H1 (cell line): ENCODE data around the gene BMERB1. TPM values are rescaled to one million over a fixed set of nuclear protein-coding genes. Genes with fewer than 3 reads are reported as not detected.

Experiments used
- CTCF ChIA-PET: fragments of 300-600 bp; sonication (Branson Sonifier 250); formaldehyde crosslinking; loops from one replicate; lab custom pipeline; 2021; ENCODE audit not compliant: partially characterized antibody; lab: Charles Lee
- POLR2A ChIA-PET: fragments of 300-600 bp; sonication (Branson Sonifier 250); formaldehyde crosslinking; loops from one replicate; lab custom pipeline; 2021; ENCODE audit warnings: inconsistent platforms; ENCODE audit not compliant: partially characterized antibody; lab: Charles Lee
- DNase-seq, 2 experiments: peaks; one replicate each; pipeline versions ENCODE4 v3.0.0 to v3.0.0-alpha.2; 2010 to 2022; ENCODE audit warnings: low spot score in 2 of 2, low read depth in 1 of 2, mixed read lengths in 1 of 2
- FAIRE-seq: peaks from 2 replicates; lab custom pipeline; 2011; peaks lifted over from hg19 to GRCh38; lab: Jason Lieb, UNC
- H2AFZ ChIP-seq: 2 replicates; pipeline ENCODE4 v1.8.1; 2012; ENCODE audit warnings: low read length, inconsistent platforms
- H2AK5ac ChIP-seq: 2 replicates; pipeline ENCODE4 v1.6.1; 2013; ENCODE audit warnings: low read depth, low read length
- H2BK120ac ChIP-seq: replicated peaks from 2 replicates; pipeline ENCODE3; 2013; ENCODE audit warnings: low read depth, low read length, inconsistent platforms
- H2BK12ac ChIP-seq: 2 replicates; pipeline ENCODE4 v1.6.1; 2013; ENCODE audit warnings: low read depth, low read length
- H2BK15ac ChIP-seq: 2 replicates; pipeline ENCODE4 v1.6.1; 2013; ENCODE audit warnings: low read length
- H2BK20ac ChIP-seq: 2 replicates; pipeline ENCODE4 v1.6.1; 2013; ENCODE audit warnings: low read length
- H2BK5ac ChIP-seq: 2 replicates; pipeline ENCODE4 v1.6.1; 2013; ENCODE audit warnings: low read depth, low read length
- H3K14ac ChIP-seq: 2 replicates; pipeline ENCODE4 v1.6.1; 2013; ENCODE audit warnings: inconsistent platforms; ENCODE audit not compliant: insufficient read length
- H3K18ac ChIP-seq: 2 replicates; pipeline ENCODE4 v1.6.1; 2013; ENCODE audit warnings: low read length; ENCODE audit errors: extremely low read depth
- H3K23ac ChIP-seq: 2 replicates; pipeline ENCODE4 v1.6.1; 2013; ENCODE audit warnings: inconsistent platforms; ENCODE audit not compliant: insufficient read length
- H3K23me2 ChIP-seq: 2 replicates; pipeline ENCODE4 v1.6.1; 2013; ENCODE audit warnings: low read depth, low read length
- H3K27ac ChIP-seq: 2 replicates; pipeline ENCODE4 v1.6.1; 2011; ENCODE audit warnings: low read depth, low read length, inconsistent platforms
- H3K27me3 ChIP-seq, 4 experiments: replicated peaks in 1 of 4; 1 replicate in 1 of 4; 2 replicates in 3 of 4; pipeline versions ENCODE4 v1.6.1 to v1.8.1; 2011 to 2013; ENCODE audit warnings: low read length in 3 of 4, mild to moderate bottlenecking in 3 of 4, inconsistent platforms in 2 of 4, mixed read lengths in 2 of 4, moderate library complexity in 1 of 4; ENCODE audit not compliant: control insufficient read depth in 3 of 4, insufficient read depth in 3 of 4; ENCODE audit errors: extremely low read depth in 1 of 4
- H3K36me3 ChIP-seq, 4 experiments: 2 replicates each; pipeline versions ENCODE4 v1.6.1 to v1.8.1; 2011 to 2013; ENCODE audit warnings: mild to moderate bottlenecking in 4 of 4, low read length in 3 of 4, moderate library complexity in 2 of 4, control low read depth in 1 of 4, inconsistent platforms in 1 of 4; ENCODE audit not compliant: insufficient read depth in 4 of 4, control insufficient read depth in 2 of 4
- H3K4ac ChIP-seq: replicated peaks from 2 replicates; pipeline ENCODE3; 2013; ENCODE audit warnings: low read length, low read depth, mixed read lengths, inconsistent platforms; ENCODE audit not compliant: insufficient read length
- H3K4me1 ChIP-seq, 4 experiments: replicated peaks in 1 of 4; 1 replicate in 1 of 4; 2 replicates in 3 of 4; pipeline versions ENCODE4 v1.6.1 to v1.8.1; 2011 to 2013; ENCODE audit warnings: low read length in 3 of 4, inconsistent platforms in 2 of 4, mixed read lengths in 1 of 4; ENCODE audit not compliant: insufficient read depth in 4 of 4, control insufficient read depth in 3 of 4
- H3K4me2 ChIP-seq, 2 experiments: 2 replicates each; pipeline versions ENCODE4 v1.6.1 to v1.8.1; 2011 to 2013; ENCODE audit warnings: low read depth in 2 of 2, low read length in 2 of 2, control low read depth in 1 of 2, inconsistent platforms in 1 of 2, mild to moderate bottlenecking in 1 of 2; ENCODE audit not compliant: insufficient read depth in 1 of 2
- H3K4me3 ChIP-seq, 4 experiments: fragments of 200-600, 300-600 bp in 1 of 4; sonication (generic), shearing (Covaris generic), sonication (Bioruptor Twin) in 1 of 4; 2 replicates each; pipeline versions ENCODE4 v1.5.1 to v1.8.1; 2011 to 2016; ENCODE audit warnings: low read length in 4 of 4, low read depth in 3 of 4, control low read depth in 2 of 4, inconsistent platforms in 2 of 4, mild to moderate bottlenecking in 2 of 4, mixed read lengths in 1 of 4, moderate library complexity in 1 of 4; ENCODE audit not compliant: insufficient read depth in 2 of 4; ENCODE audit errors: extremely low read depth in 1 of 4
- H3K56ac ChIP-seq: replicated peaks from 2 replicates; pipeline ENCODE3; 2013; ENCODE audit warnings: low read depth, mild to moderate bottlenecking, mixed read lengths, low read length, inconsistent platforms; ENCODE audit not compliant: insufficient read length
- H3K79me1 ChIP-seq: 2 replicates; pipeline ENCODE4 v1.6.1; 2013; ENCODE audit warnings: low read depth, low read length, control low read depth
- H3K79me2 ChIP-seq, 2 experiments: 2 replicates each; pipeline versions ENCODE4 v1.6.1 to v1.8.1; 2012 to 2013; ENCODE audit warnings: low read length in 2 of 2, mild to moderate bottlenecking in 2 of 2, inconsistent platforms in 1 of 2; ENCODE audit not compliant: insufficient read depth in 2 of 2, control insufficient read depth in 1 of 2
- H3K9ac ChIP-seq, 4 experiments: replicated peaks in 1 of 4; 1 replicate in 1 of 4; 2 replicates in 3 of 4; pipeline versions ENCODE4 v1.6.1 to v1.8.1; 2011 to 2013; ENCODE audit warnings: low read depth in 3 of 4, low read length in 3 of 4, control low read depth in 2 of 4, mild to moderate bottlenecking in 2 of 4, moderate library complexity in 2 of 4, inconsistent platforms in 1 of 4; ENCODE audit errors: extremely low read depth in 1 of 4
- H3K9me3 ChIP-seq, 2 experiments: 2 replicates each; pipeline versions ENCODE4 v1.6.1 to v1.8.1; 2012 to 2013; ENCODE audit warnings: mild to moderate bottlenecking in 2 of 2, moderate library complexity in 2 of 2, control low read depth in 1 of 2, inconsistent platforms in 1 of 2, low read depth in 1 of 2, low read length in 1 of 2, mixed read lengths in 1 of 2; ENCODE audit not compliant: insufficient read depth in 2 of 2
- H4K20me1 ChIP-seq, 2 experiments: replicated peaks in 1 of 2; 2 replicates each; pipeline versions ENCODE3 to v1.8.1; 2011 to 2013; ENCODE audit warnings: inconsistent platforms in 2 of 2, low read length in 2 of 2, mild to moderate bottlenecking in 1 of 2; ENCODE audit not compliant: insufficient read depth in 2 of 2, control insufficient read depth in 1 of 2
- H4K5ac ChIP-seq: 2 replicates; pipeline ENCODE4 v1.6.1; 2013; ENCODE audit warnings: low read length, low read depth, mixed read lengths, inconsistent platforms; ENCODE audit not compliant: insufficient read length
- H4K8ac ChIP-seq: 2 replicates; pipeline ENCODE4 v1.8.0; 2013; ENCODE audit warnings: mild to moderate bottlenecking, moderate library complexity, low read length, inconsistent platforms; ENCODE audit not compliant: insufficient read depth; ENCODE audit errors: extremely low read depth
- H4K91ac ChIP-seq: replicated peaks from 2 replicates; pipeline ENCODE3; 2013; ENCODE audit warnings: low read length, mixed read lengths, inconsistent platforms; ENCODE audit not compliant: insufficient read length
- ATF2 ChIP-seq: IDR thresholded peaks from 2 replicates; pipeline ENCODE4 v1.6.1; 2012; ENCODE audit warnings: low read length, inconsistent platforms
- POLR2AphosphoS5 ChIP-seq: IDR thresholded peaks from 2 replicates; pipeline ENCODE4 v1.6.1; 2011; ENCODE audit warnings: low read depth, low read length
- SP1 ChIP-seq: IDR thresholded peaks from 2 replicates; pipeline ENCODE4 v1.6.1; 2011; ENCODE audit warnings: low read depth, low read length
- SRF ChIP-seq: IDR thresholded peaks from 2 replicates; pipeline ENCODE4 v1.6.1; 2011; ENCODE audit warnings: mild to moderate bottlenecking, low read depth, low read length, moderate library complexity
- TAF1 ChIP-seq: IDR thresholded peaks from 2 replicates; pipeline ENCODE4 v1.6.1; 2011; ENCODE audit warnings: mild to moderate bottlenecking, low read depth, low read length
- WGBS, 2 experiments: shearing (Covaris generic) in 1 of 2; methylation state at CpG; one replicate each; pipeline versions ENCODE4 v1.1.6 to v1.1.7; 2013 to 2015; ENCODE audit warnings: low lambda C conversion rate in 2 of 2, mixed read lengths in 2 of 2, inconsistent platforms in 1 of 2, low coverage in 1 of 2, missing lambda C conversion rate in 1 of 2; ENCODE audit not compliant: insufficient replicate concordance in 2 of 2, insufficient coverage in 1 of 2, insufficient read length in 1 of 2; ENCODE audit errors: extremely low coverage in 1 of 2, missing lambda C conversion rate in 1 of 2; 5-methylcytosine and 5-hydroxymethylcytosine counted together
- polyA plus RNA-seq, 7 experiments: library from polyadenylated mRNA; depleted of rRNA in 3 of 7; stranded (reverse) in 5 of 7; unstranded in 2 of 7; fragments of >200 nt in 5 of 7; fragments of 200-250 nt in 2 of 7; gene quantifications; 1 replicate in 5 of 7; 2 replicates in 1 of 7; 4 replicates in 1 of 7; pipeline versions ENCODE4 v1.2.1 to v1.2.3, GENCODE V29; 2011 to 2013; ENCODE audit warnings: missing spikeins in 2 of 7, mixed read lengths in 2 of 7
- total RNA-seq: library from RNA; stranded (reverse); fragmentation: NEBNext Ultra II Directional; extraction: Animal tissue kit (Norgen Biotek cat#: 25700); gene quantifications from 2 replicates; pipeline ENCODE4 v1.2.1, GENCODE V29; 2021

Gene BMERB1
- total and polyA plus RNA-seq, 2 of the 8 experiments (the other 6 are each of a cell fraction or from before 2014, with no cell fraction given): 23.5 to 27.1 TPM

- Histone ChIP-seq H3K18ac (no peak overlapping the region), H3K23ac (no peak overlapping the region), H2BK12ac (no peak overlapping the region), H2AFZ (no peak overlapping the region), H3K56ac (no peak overlapping the region), H3K27ac (no peak overlapping the region), H3K4me1 (no peaks in the 10 kb centered on the region), H3K14ac (no peak overlapping the region), H3K23me2 (no peaks in the 10 kb centered on the region), H2AK5ac (no peak overlapping the region), H3K4me3 (no peak overlapping the region), H4K20me1 (peaks cover 0 to 1% of the 10 kb centered on the region in 2 experiments), H4K5ac (no peak overlapping the region), H3K9me3 (no peaks in the 10 kb centered on the region), H2BK20ac (no peak overlapping the region), H3K9ac (no peak overlapping the region), H3K4me2 (no peak overlapping the region), H3K79me2 (peaks cover 0 to 6% of the 10 kb centered on the region in 2 experiments; a peak in 1 of 4 replicates), H2BK15ac (no peak overlapping the region), H3K36me3 (no peaks in the 10 kb centered on the region), H2BK5ac (no peak overlapping the region), H4K91ac (no peak overlapping the region), H3K4ac (no peak overlapping the region), H3K79me1 (no peaks in the 10 kb centered on the region), H3K27me3 (no peaks in the 10 kb centered on the region), H2BK120ac (no peak overlapping the region), H4K8ac (no peak overlapping the region)
- ChIA-PET POLR2A (interaction anchor here (0.6 kb wide), 1 partner anchor 553 kb away, joined by 4 read pairs; no protein-coding TSS in a partner anchor), CTCF (interaction anchor here (0.6 to 1.2 kb wide), 2 partner anchors 8 to 168 kb away, joined by 3 read pairs; no protein-coding TSS in a partner anchor)
- TF ChIP-seq SP1: no peak
- TF ChIP-seq TAF1: no peak
- no peak for TF ChIP-seq POLR2AphosphoS5
- no peak for TF ChIP-seq ATF2
- TF ChIP-seq SRF: no peak
- DNase-seq: no peak
- WGBS, 2 experiments: 94% methylated on average over 4 of the region's 4 CpGs; no CpG with 5 or more reads in 1 of the 2 experiments
- no peak for FAIRE-seq
Measured at GRCh38 chr16:15443753-15444152, 9.4 kb downstream of the BMERB1 start.
